Measurements from ENCODE around the gene AHNAK2.

Gene AHNAK2

GRCh38 chr14:104936361-104937155 lies 41.6 kb downstream of the AHNAK2 start:
- no peak for DNase-seq

GRCh38 chr14:104935955-104936354 lies 42.2 kb downstream of the AHNAK2 start:
- no peak for DNase-seq

- no peak for DNase-seq
These were observed 43.0 kb downstream of the AHNAK2 start for GRCh38 chr14:104935026-104935650.

- DNase-seq = no peak
These were observed 44.1 kb downstream of the AHNAK2 start for GRCh38 chr14:104933746-104934733.

GRCh38 chr14:104932676-104933631 lies 45.2 kb downstream of the AHNAK2 start:
- DNase-seq = peak; percentile 88

GRCh38 chr14:104931771-104932675 lies 46.2 kb downstream of the AHNAK2 start:
- no peak for DNase-seq

- DNase-seq = no peak
These were observed 46.8 kb downstream of the AHNAK2 start for GRCh38 chr14:104931304-104931770.

GRCh38 chr14:104930526-104931303 lies 47.5 kb downstream of the AHNAK2 start:
- no peak for DNase-seq

- DNase-seq = no peak
These were observed 48.6 kb downstream of the AHNAK2 start for GRCh38 chr14:104929268-104930230.

GRCh38 chr14:104928391-104929133 lies 49.6 kb downstream of the AHNAK2 start:
- DNase-seq = no peak

GRCh38 chr14:104927901-104928300 lies 50.3 kb downstream of the AHNAK2 start:
- no peak for DNase-seq

- no peak for DNase-seq
These were observed 50.8 kb downstream of the AHNAK2 start for GRCh38 chr14:104927432-104927816.

- peak; percentile 10 for DNase-seq
These were observed 51.3 kb downstream of the AHNAK2 start for GRCh38 chr14:104926619-104927431.

- no peak for DNase-seq
These were observed 52.1 kb downstream of the AHNAK2 start for GRCh38 chr14:104925855-104926609.

- no peak for DNase-seq
These were observed 52.8 kb downstream of the AHNAK2 start for GRCh38 chr14:104925214-104925854.

All from activated CD4-positive, alpha-beta T cell treated with anti-CD3 and anti-CD28 coated beads, Interleukin-2, Interleukin-6, amounts not matched to agents 100 ng/mL and 50 ng/mL, durations not matched to agents 16 hours and 8 hours (primary cell).